RWPE2 (cell line): Measurements from ENCODE around the gene NKIRAS1.
"Not testable (repeated sequence)": the region's sequence is repeated elsewhere in the genome, so short reads cannot be mapped to it uniquely, and the experiment has no call there.

Experiments
- ATAC-seq: fragments of 200-7000 bp; cut with Tn5 transposase; 3 replicates; pipeline ENCODE4 v1.9.1; 2021; ENCODE audit warnings: low read depth
- DNase-seq: peaks from one replicate; pipeline ENCODE4 v3.0.0-alpha.2; 2020; ENCODE audit warnings: low spot score
- H3K27ac ChIP-seq: fragments of 450-650 bp; 2 replicates; pipeline ENCODE4 v1.5.1; 2017; ENCODE audit warnings: mild to moderate bottlenecking; ENCODE audit not compliant: poor library complexity, severe bottlenecking
- H3K27me3 ChIP-seq: fragments of 250-450 bp; sonication (Bioruptor Pico); 2 replicates; pipeline ENCODE4 v1.5.1; 2021; ENCODE audit warnings: mild to moderate bottlenecking, moderate library complexity; ENCODE audit not compliant: insufficient read depth, poor library complexity, severe bottlenecking
- H3K36me3 ChIP-seq: fragments of 250-450 bp; sonication (Bioruptor Pico); 2 replicates; pipeline ENCODE4 v1.5.1; 2020; ENCODE audit warnings: low read depth, mild to moderate bottlenecking, moderate library complexity
- H3K4me1 ChIP-seq: fragments of 250-450 bp; sonication (Bioruptor Pico); 2 replicates; pipeline ENCODE4 v1.5.1; 2021; ENCODE audit warnings: mild to moderate bottlenecking, moderate library complexity; ENCODE audit not compliant: insufficient read depth, poor library complexity, severe bottlenecking
- H3K4me3 ChIP-seq: fragments of 250-450 bp; sonication (Bioruptor Pico); 2 replicates; pipeline ENCODE4 v1.5.1; 2021; ENCODE audit warnings: mild to moderate bottlenecking, moderate library complexity; ENCODE audit not compliant: severe bottlenecking
- H3K9me3 ChIP-seq: fragments of 250-450 bp; sonication (Bioruptor Pico); 2 replicates; pipeline ENCODE4 v1.5.1; 2021; ENCODE audit warnings: mild to moderate bottlenecking, moderate library complexity; ENCODE audit not compliant: severe bottlenecking
- CTCF ChIP-seq: fragments of 450-650 bp; IDR thresholded peaks from one replicate; pipeline ENCODE4 v1.5.1; 2017; ENCODE audit warnings: mild to moderate bottlenecking, moderate library complexity; ENCODE audit not compliant: poor library complexity, severe bottlenecking

The NKIRAS1 gene

GRCh38 chr3:23856286-23856685 lies 60.5 kb downstream of the NKIRAS1 start:
- no peak for ATAC-seq
- Histone ChIP-seq H3K9me3 (no peaks in the 10 kb centered on the region), H3K36me3 (no peaks in the 10 kb centered on the region), H3K27me3 (no peaks in the 10 kb centered on the region), H3K27ac (no peak overlapping the region), H3K4me3 (no peak overlapping the region), H3K4me1 (peaks cover 12% of the 10 kb centered on the region)
- no peak for TF ChIP-seq CTCF
- DNase-seq: no peak

- not testable (repeated sequence) for H3K27ac ChIP-seq, H3K36me3 ChIP-seq, H3K27me3 ChIP-seq, DNase-seq, ATAC-seq, H3K9me3 ChIP-seq, H3K4me1 ChIP-seq, H3K4me3 ChIP-seq
Measured at GRCh38 chr3:23849462-23849861, 67.3 kb downstream of the NKIRAS1 start.

GRCh38 chr3:23845326-23846216 lies 71.2 kb downstream of the NKIRAS1 start:
- Histone ChIP-seq H3K27ac (no peak overlapping the region), H3K27me3 (no peaks in the 10 kb centered on the region), H3K9me3 (no peaks in the 10 kb centered on the region), H3K36me3 (no peaks in the 10 kb centered on the region), H3K4me1 (no peaks in the 10 kb centered on the region), H3K4me3 (no peak overlapping the region)
- ATAC-seq: no peak
- no peak for TF ChIP-seq CTCF
- DNase-seq: no peak

- H3K9me3 ChIP-seq: no peaks in the 10 kb centered on the region
Measured at GRCh38 chr3:23843869-23844268, 72.9 kb downstream of the NKIRAS1 start.

More at GRCh38 chr3:23843869-23844268, 72.9 kb downstream of the NKIRAS1 start:
- no peak for TF ChIP-seq CTCF
- no peaks in the 10 kb centered on the region for H3K27me3 ChIP-seq
- no peak overlapping the region for H3K27ac ChIP-seq
- H3K4me1 ChIP-seq: no peaks in the 10 kb centered on the region
- H3K36me3 ChIP-seq: no peaks in the 10 kb centered on the region
- no peak overlapping the region for H3K4me3 ChIP-seq
- ATAC-seq: no peak
- DNase-seq: no peak
